Lower leg skin (tissue), 3 donors: Measurements from ENCODE around the gene DPYD.

Experiments used
- CTCF ChIP-seq, 3 donors: fragments of 450-650 bp; IDR thresholded peaks; one replicate each; pipeline ENCODE4 v1.5.1; 2016; ENCODE audit warnings: antibody characterized with exemption in 3 of 3, mild to moderate bottlenecking in 3 of 3, moderate library complexity in 2 of 3
- POLR2A ChIP-seq, 2 donors: fragments of 450-650 bp; IDR thresholded peaks; one replicate each; pipeline ENCODE4 v1.6.1; 2016 to 2017; ENCODE audit warnings: antibody characterized with exemption in 2 of 2, mild to moderate bottlenecking in 1 of 2, moderate library complexity in 1 of 2

DNA sequence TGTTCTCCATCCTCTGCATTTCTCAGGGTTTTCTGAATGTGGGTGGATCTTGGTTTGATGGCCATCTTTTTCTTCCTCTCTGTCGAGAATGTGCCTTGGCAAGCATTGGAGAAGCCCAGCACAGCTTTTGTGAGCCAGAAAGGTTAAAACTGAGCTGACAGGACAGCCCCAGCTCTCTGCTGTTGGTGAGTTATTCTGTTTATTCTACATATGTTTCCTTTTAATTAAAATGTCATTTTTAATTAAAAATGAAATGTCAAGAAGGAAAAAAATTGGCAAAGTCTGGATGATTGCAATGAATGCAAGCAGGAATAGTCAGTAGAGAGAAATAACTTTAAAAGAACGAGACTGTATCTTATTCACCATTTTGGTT lies 873.4 kb downstream of the DPYD start:
- TF ChIP-seq POLR2A (IDR thresholded peaks at IDR 0.05), result no peak
- no peak for TF ChIP-seq CTCF (IDR thresholded peaks at IDR 0.05)
